H9 (cell line): ENCODE results near the gene HEG1. TPM values are rescaled to one million over a fixed set of nuclear protein-coding genes. Genes with fewer than 3 reads are reported as not detected.
"Not testable (repeated sequence)": the region's sequence is repeated elsewhere in the genome, so short reads cannot be mapped to it uniquely, and the experiment has no call there.

Source experiments
- DNase-seq: peaks from one replicate; pipeline ENCODE4 v3.0.0-alpha.2; 2017
- H2AFZ ChIP-seq: one replicate; pipeline ENCODE4 v1.6.1; 2013; ENCODE audit warnings: mild to moderate bottlenecking, low read length, control low read depth, moderate library complexity
- H2AK5ac ChIP-seq: 2 replicates; pipeline ENCODE4 v1.6.1; 2013; ENCODE audit warnings: low read length, control low read depth, mixed read lengths; ENCODE audit not compliant: insufficient read length
- H2BK120ac ChIP-seq: one replicate; pipeline ENCODE4 v1.6.1; 2013; ENCODE audit warnings: low read depth, mild to moderate bottlenecking, low read length, control low read depth, inconsistent platforms; ENCODE audit not compliant: poor library complexity, severe bottlenecking
- H2BK12ac ChIP-seq: 2 replicates; pipeline ENCODE4 v1.6.1; 2013; ENCODE audit warnings: low read length, control low read depth, mixed read lengths, low read depth; ENCODE audit not compliant: insufficient read length
- H2BK15ac ChIP-seq: 2 replicates; pipeline ENCODE4 v1.6.1; 2013; ENCODE audit warnings: low read depth, low read length, control low read depth
- H2BK20ac ChIP-seq: one replicate; pipeline ENCODE4 v1.6.1; 2013; ENCODE audit warnings: low read depth, mild to moderate bottlenecking, low read length, control low read depth, inconsistent platforms; ENCODE audit not compliant: poor library complexity, severe bottlenecking
- H2BK5ac ChIP-seq: 2 replicates; pipeline ENCODE4 v1.6.1; 2013; ENCODE audit warnings: low read length, control low read depth, mixed read lengths; ENCODE audit not compliant: insufficient read length
- H3K14ac ChIP-seq: 2 replicates; pipeline ENCODE4 v1.6.1; 2013; ENCODE audit warnings: low read length, control low read depth; ENCODE audit not compliant: insufficient read depth
- H3K18ac ChIP-seq: 2 replicates; pipeline ENCODE4 v1.6.1; 2013; ENCODE audit warnings: low read depth, mild to moderate bottlenecking, mixed read lengths, low read length, control low read depth; ENCODE audit not compliant: insufficient read length
- H3K23ac ChIP-seq: 2 replicates; pipeline ENCODE4 v1.6.1; 2013; ENCODE audit warnings: low read length, control low read depth, mixed read lengths, low read depth; ENCODE audit not compliant: insufficient read length
- H3K23me2 ChIP-seq: 2 replicates; pipeline ENCODE4 v1.6.1; 2013; ENCODE audit warnings: low read depth, mild to moderate bottlenecking, mixed read lengths, low read length, control low read depth; ENCODE audit not compliant: insufficient read length, poor library complexity, severe bottlenecking
- H3K27ac ChIP-seq: 2 replicates; pipeline ENCODE4 v1.5.1; 2013; ENCODE audit warnings: low read length, control low read depth, mixed read lengths, low read depth; ENCODE audit not compliant: insufficient read length
- H3K27me3 ChIP-seq: 2 replicates; pipeline ENCODE4 v1.6.1; 2013; ENCODE audit warnings: low read length, control low read depth, inconsistent platforms; ENCODE audit not compliant: insufficient read depth
- H3K4ac ChIP-seq: 2 replicates; pipeline ENCODE4 v1.6.1; 2013; ENCODE audit warnings: low read depth, mild to moderate bottlenecking, control low read depth, inconsistent platforms, low read length, moderate library complexity
- H3K4me1 ChIP-seq: 2 replicates; pipeline ENCODE4 v1.6.1; 2013; ENCODE audit warnings: low read length, control low read depth, inconsistent platforms; ENCODE audit not compliant: insufficient read depth
- H3K4me2 ChIP-seq: 2 replicates; pipeline ENCODE4 v1.6.1; 2013; ENCODE audit warnings: low read length, control low read depth, mixed read lengths; ENCODE audit not compliant: insufficient read length, insufficient read depth
- H3K56ac ChIP-seq: 2 replicates; pipeline ENCODE4 v1.6.1; 2013; ENCODE audit warnings: low read depth, mild to moderate bottlenecking, mixed read lengths, low read length, control low read depth; ENCODE audit not compliant: insufficient read length
- H3K79me1 ChIP-seq: 2 replicates; pipeline ENCODE4 v1.6.1; 2013; ENCODE audit warnings: low read depth, mild to moderate bottlenecking, moderate library complexity, low read length, control low read depth, inconsistent platforms; ENCODE audit not compliant: insufficient read depth, poor library complexity, severe bottlenecking
- H3K79me2 ChIP-seq: 2 replicates; pipeline ENCODE4 v1.6.1; 2013; ENCODE audit warnings: low read length, control low read depth, inconsistent platforms; ENCODE audit not compliant: insufficient read depth
- H3K9ac ChIP-seq: 2 replicates; pipeline ENCODE4 v1.6.1; 2013; ENCODE audit warnings: low read length, control low read depth, mixed read lengths; ENCODE audit not compliant: insufficient read length; ENCODE audit errors: extremely low read depth
- H3K9me3 ChIP-seq: one replicate; pipeline ENCODE4 v1.6.1; 2013; ENCODE audit warnings: low read depth, low read length, inconsistent platforms; ENCODE audit not compliant: control insufficient read depth
- H3T11ph ChIP-seq: one replicate; pipeline ENCODE4 v1.6.1; 2013; ENCODE audit warnings: mild to moderate bottlenecking, low read length, control low read depth, inconsistent platforms
- H4K20me1 ChIP-seq: one replicate; pipeline ENCODE4 v1.6.1; 2013; ENCODE audit not compliant: control insufficient read depth, insufficient read length, insufficient read depth
- H4K5ac ChIP-seq: 2 replicates; pipeline ENCODE4 v1.6.1; 2013; ENCODE audit warnings: low read depth, mild to moderate bottlenecking, mixed read lengths, low read length, control low read depth; ENCODE audit not compliant: insufficient read length
- H4K8ac ChIP-seq: replicated peaks from 2 replicates; pipeline ENCODE4 v1.6.1; 2013; ENCODE audit warnings: low read length, control low read depth, mixed read lengths, low read depth; ENCODE audit not compliant: insufficient read length
- H4K91ac ChIP-seq: 2 replicates; pipeline ENCODE4 v1.6.1; 2013; ENCODE audit warnings: low read depth, mild to moderate bottlenecking, moderate library complexity, mixed read lengths, low read length, control low read depth; ENCODE audit not compliant: insufficient read length
- H3K27ac Mint-ChIP-seq, 3 experiments: 2 replicates in 2 of 3; 3 replicates in 1 of 3; pipeline ENCODE4 v1.8.0; 2020 to 2021; ENCODE audit warnings: mixed read lengths in 3 of 3, mild to moderate bottlenecking in 1 of 3, moderate library complexity in 1 of 3
- H3K27me3 Mint-ChIP-seq: 2 replicates; pipeline ENCODE4 v1.8.0; 2021; ENCODE audit warnings: low read depth, mild to moderate bottlenecking, moderate library complexity, mixed read lengths
- H3K36me3 Mint-ChIP-seq, 3 experiments: 2 replicates in 2 of 3; 3 replicates in 1 of 3; pipeline ENCODE4 v1.8.0; 2020 to 2021; ENCODE audit warnings: low read depth in 3 of 3, mixed read lengths in 3 of 3; ENCODE audit not compliant: insufficient read depth in 1 of 3
- H3K4me1 Mint-ChIP-seq, 2 experiments: 2 replicates each; pipeline ENCODE4 v1.8.0; 2020; ENCODE audit warnings: mixed read lengths in 2 of 2
- H3K4me3 Mint-ChIP-seq, 2 experiments: 2 replicates in 1 of 2; 3 replicates in 1 of 2; pipeline ENCODE4 v1.8.0; 2020 to 2021; ENCODE audit warnings: mild to moderate bottlenecking in 2 of 2, mixed read lengths in 2 of 2, moderate library complexity in 1 of 2
- H3K9me3 Mint-ChIP-seq, 2 experiments: 2 replicates in 1 of 2; 3 replicates in 1 of 2; pipeline ENCODE4 v1.8.0; 2020; ENCODE audit warnings: mild to moderate bottlenecking in 2 of 2, mixed read lengths in 2 of 2, moderate library complexity in 1 of 2
- WGBS: extraction: QIAGEN DNeasy Blood & Tissue Kit; methylation state at CpG from one replicate; pipeline ENCODE4 v1.1.7; 2013; ENCODE audit warnings: missing lambda C conversion rate, low lambda C conversion rate, mixed read lengths; ENCODE audit not compliant: insufficient read length; ENCODE audit errors: extremely low coverage; 5-methylcytosine and 5-hydroxymethylcytosine counted together
- total RNA-seq: library from RNA; stranded (reverse); gene quantifications from 2 replicates; pipeline ENCODE4 v1.2.1, GENCODE V29; 2021
- TF ChIP-seq, protein P1 (sequence below): fragments of 200-600 bp; sonication (generic); conservative IDR thresholded peaks from 3 replicates; pipeline ENCODE4 v1.8.0; 2021; ENCODE audit warnings: antibody characterized with exemption, mild to moderate bottlenecking

Gene HEG1
- total RNA-seq, 1 experiment from 2014 or later: 10.3 TPM

DNA sequence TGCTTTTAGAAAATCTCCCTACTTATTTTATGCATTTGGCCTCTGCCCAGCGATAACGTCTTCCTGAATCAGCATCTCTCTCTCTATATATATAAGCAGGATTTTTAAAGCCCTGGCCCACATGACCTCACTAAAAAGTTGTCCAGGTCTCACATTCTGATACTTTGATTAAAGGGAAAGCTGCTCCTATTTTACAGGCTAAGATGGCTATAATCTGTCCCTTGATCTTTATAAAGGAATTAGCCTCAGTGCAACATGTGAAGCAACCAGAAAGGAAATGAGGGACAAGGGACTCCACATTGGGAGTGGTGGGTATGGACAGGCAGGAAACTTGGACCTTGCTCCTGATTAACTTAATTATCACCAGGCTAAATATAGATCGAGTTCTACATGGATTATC lies 95.7 kb downstream of the HEG1 start:
- Mint-ChIP-seq H3K36me3 (no peaks in the 10 kb centered on the region), H3K4me3 (no peak overlapping the region), H3K9me3 (peaks cover 0 to 3% of the 10 kb centered on the region in 2 experiments; a peak in 2 of 5 replicates), H3K27me3 (no peaks in the 10 kb centered on the region), H3K4me1 (0 out of 4 replicates have a peak, but pooled peaks cover 0 to 6% of the 10 kb centered on the region in 2 experiments), H3K27ac (no peak overlapping the region; a peak in 1 of 7 replicates)
- TF ChIP-seq, protein P1, sequence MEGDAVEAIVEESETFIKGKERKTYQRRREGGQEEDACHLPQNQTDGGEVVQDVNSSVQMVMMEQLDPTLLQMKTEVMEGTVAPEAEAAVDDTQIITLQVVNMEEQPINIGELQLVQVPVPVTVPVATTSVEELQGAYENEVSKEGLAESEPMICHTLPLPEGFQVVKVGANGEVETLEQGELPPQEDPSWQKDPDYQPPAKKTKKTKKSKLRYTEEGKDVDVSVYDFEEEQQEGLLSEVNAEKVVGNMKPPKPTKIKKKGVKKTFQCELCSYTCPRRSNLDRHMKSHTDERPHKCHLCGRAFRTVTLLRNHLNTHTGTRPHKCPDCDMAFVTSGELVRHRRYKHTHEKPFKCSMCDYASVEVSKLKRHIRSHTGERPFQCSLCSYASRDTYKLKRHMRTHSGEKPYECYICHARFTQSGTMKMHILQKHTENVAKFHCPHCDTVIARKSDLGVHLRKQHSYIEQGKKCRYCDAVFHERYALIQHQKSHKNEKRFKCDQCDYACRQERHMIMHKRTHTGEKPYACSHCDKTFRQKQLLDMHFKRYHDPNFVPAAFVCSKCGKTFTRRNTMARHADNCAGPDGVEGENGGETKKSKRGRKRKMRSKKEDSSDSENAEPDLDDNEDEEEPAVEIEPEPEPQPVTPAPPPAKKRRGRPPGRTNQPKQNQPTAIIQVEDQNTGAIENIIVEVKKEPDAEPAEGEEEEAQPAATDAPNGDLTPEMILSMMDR: no peak
- Histone ChIP-seq H3K27ac (no peak overlapping the region), H2AFZ (no peak overlapping the region), H3K9me3 (no peaks in the 10 kb centered on the region), H3K23ac (no peak overlapping the region), H2AK5ac (no peak overlapping the region), H2BK20ac (no peak overlapping the region), H4K8ac (no peak overlapping the region), H3K9ac (no peak overlapping the region), H3T11ph (no peak overlapping the region), H3K18ac (no peak overlapping the region), H3K4me1 (no peaks in the 10 kb centered on the region), H4K91ac (no peak overlapping the region), H3K23me2 (no peaks in the 10 kb centered on the region), H3K56ac (no peak overlapping the region), H3K79me1 (no peaks in the 10 kb centered on the region), H4K20me1 (no peaks in the 10 kb centered on the region), H2BK120ac (no peak overlapping the region), H3K4ac (no peak overlapping the region), H3K4me2 (no peak overlapping the region), H3K27me3 (no peaks in the 10 kb centered on the region), H2BK5ac (no peak overlapping the region), H3K79me2 (no peaks in the 10 kb centered on the region), H4K5ac (no peak overlapping the region), H2BK15ac (no peak overlapping the region), H3K14ac (no peak overlapping the region), H2BK12ac (no peak overlapping the region)
- no CpG with 5 or more reads among the region's 3 CpGs for WGBS
- DNase-seq: no peak

DNA sequence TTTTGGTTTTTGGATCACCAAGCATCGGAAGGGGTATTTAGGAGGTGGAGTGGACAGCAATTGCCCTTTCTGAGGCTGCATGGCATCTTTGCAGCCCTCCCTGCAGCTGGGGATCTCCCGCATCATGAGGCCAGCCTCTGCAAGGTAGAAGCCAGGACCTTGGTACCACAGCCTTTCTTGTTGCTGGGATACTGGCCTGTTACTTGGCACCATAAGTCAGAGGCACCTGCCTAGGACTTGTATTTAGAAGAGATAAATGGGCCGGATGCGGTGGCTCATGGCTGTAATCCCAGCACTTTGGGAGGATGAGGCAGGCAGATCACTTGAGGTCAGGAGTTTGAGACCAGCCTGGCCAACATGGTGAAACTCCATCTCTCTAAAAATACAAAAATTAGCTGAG lies 97.8 kb downstream of the HEG1 start:
- not testable (repeated sequence) for H2BK120ac ChIP-seq, H3K27me3 Mint-ChIP-seq, H3K79me1 ChIP-seq, H4K20me1 ChIP-seq, H2AK5ac ChIP-seq, H3K36me3 Mint-ChIP-seq, H3K23me2 ChIP-seq, H3K56ac ChIP-seq, H3K4me3 Mint-ChIP-seq, H4K5ac ChIP-seq, H3K79me2 ChIP-seq, H3K18ac ChIP-seq, H2BK12ac ChIP-seq, H3K27ac ChIP-seq, H3K9me3 ChIP-seq, H2BK20ac ChIP-seq, H3T11ph ChIP-seq, H3K23ac ChIP-seq, H2BK5ac ChIP-seq, H3K4me1 ChIP-seq, H3K27ac Mint-ChIP-seq, H3K9ac ChIP-seq, H3K14ac ChIP-seq, H3K4me2 ChIP-seq, H4K8ac ChIP-seq, H2BK15ac ChIP-seq, H3K4me1 Mint-ChIP-seq, H2AFZ ChIP-seq, H3K4ac ChIP-seq, DNase-seq, H3K9me3 Mint-ChIP-seq, H4K91ac ChIP-seq, H3K27me3 ChIP-seq
- no CpG with 5 or more reads among the region's 4 CpGs for WGBS
